Hepatic stellate cell (primary cell): ENCODE measurements around the gene SRRM4.
"Not testable (repeated sequence)": the region's sequence is repeated elsewhere in the genome, so short reads cannot be mapped to it uniquely, and the experiment has no call there.

Experiments used
- DNase-seq: peaks from one replicate; pipeline ENCODE4 v3.0.0; 2011; ENCODE audit warnings: low spot score

SRRM4 gene

DNA sequence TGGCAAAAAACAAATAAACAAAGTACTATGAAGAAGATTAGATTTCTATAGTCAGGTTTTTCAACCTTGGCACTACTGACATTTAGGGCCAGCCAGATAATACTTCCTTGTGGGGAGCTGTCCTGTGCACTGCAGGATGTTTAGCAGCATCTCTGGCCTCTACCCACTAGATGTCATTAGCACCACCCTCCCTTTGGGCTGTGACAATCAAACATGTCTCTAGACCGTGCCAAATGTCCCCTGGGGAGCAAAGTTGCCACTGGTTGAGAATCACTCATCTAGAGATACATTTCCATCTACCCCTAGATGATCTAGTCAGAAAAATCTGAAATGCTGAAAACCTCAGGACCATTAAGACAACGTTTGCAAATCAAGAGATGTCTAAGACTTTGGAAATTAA is 29.9 kb downstream of the SRRM4 start:
- DNase-seq, result no peak

DNA sequence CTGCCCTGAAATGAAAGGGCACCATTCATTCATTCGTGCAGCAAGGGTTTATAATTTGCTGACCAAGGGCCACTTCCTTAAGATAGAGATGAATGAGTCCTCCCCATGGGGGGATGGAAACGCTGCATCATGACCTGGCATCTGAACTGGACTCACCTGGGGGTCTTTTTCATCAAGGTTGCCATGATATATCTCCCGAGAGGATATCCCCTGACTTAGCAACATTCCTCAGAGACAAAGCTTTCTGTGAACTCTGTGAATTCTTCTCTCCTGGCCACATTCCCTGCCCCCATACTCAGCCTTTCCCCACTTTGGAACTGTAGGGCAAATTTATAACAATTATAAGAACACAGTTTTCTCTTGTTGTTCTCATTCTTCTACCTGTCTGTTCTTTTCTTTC is 30.8 kb downstream of the SRRM4 start:
- DNase-seq, result no peak

DNA sequence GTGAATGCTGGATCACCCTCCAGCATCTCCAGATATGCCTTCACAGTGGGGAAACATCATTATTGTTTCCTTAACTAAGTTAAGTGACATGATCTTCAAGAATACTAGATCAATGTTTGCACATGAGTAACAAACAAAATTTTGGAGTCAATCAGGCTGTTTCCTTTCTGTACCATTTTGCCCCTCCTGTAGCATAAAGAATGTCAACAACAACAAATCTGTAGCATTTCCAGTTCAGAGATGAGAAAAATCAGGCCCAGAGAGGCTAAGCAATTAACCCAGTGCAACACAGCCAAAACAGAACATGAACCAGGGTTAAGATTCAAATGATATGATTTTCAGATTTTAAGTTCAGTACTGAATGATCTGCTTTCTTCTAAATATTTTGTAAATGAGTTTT is 31.7 kb downstream of the SRRM4 start:
- no peak for DNase-seq

DNA sequence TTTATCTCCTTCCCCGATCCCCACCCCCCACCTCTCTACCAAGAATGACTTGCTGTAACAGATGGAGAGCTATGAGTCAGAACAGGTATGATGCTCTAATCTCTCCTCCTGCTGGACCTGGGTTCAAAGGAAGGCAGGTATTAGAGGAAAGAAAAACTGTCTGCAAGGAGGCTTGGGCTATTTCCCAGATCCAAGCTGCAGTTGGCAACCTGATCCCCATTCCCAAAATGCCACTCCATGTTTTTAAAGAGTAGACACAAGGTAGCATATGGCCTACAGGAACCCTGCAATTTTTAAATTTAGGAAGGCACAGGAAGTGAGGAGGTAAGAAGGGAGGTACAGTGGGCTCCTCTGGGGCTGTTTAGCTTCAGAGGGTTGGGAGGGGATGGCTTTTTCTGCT is 33.0 kb downstream of the SRRM4 start:
- no peak for DNase-seq

DNA sequence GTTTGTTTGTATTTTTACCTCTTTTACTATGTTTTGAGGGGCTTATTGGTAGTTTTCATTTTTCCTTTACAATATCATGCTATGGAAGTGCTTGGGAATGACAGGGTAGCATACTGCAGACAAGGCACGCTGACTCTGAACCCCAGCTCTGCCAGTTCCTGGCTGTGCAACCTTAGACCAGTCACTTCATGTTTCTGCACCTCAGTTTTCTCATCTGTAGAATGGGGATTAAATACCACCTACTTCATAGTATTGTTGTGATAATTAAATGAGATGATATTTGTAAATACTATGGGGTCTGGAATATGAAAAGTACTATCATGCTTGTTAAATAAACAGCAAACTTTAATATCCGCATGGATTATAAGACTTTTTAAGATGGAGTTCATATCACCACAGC is 35.4 kb downstream of the SRRM4 start:
- DNase-seq, result no peak

DNA sequence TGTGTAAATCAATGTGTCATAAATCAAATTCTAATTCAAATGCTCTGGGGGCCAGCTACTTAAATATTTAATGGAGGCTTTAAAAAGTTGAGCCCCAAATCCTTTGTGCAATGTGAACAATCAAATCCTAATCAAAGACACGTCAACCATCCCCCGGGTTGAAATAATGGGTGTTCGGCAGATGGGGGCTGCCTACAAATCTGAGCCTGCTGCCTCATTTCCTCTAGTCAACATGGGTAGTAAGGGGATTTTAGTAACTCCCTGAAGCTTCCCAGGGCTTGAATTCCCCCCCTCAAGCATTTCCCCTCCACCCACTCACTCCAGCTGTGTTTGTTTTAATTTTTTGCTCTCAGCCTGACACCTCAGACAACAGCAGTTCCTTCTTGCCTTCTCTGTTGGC is 37.8 kb downstream of the SRRM4 start:
- DNase-seq, result no peak

DNA sequence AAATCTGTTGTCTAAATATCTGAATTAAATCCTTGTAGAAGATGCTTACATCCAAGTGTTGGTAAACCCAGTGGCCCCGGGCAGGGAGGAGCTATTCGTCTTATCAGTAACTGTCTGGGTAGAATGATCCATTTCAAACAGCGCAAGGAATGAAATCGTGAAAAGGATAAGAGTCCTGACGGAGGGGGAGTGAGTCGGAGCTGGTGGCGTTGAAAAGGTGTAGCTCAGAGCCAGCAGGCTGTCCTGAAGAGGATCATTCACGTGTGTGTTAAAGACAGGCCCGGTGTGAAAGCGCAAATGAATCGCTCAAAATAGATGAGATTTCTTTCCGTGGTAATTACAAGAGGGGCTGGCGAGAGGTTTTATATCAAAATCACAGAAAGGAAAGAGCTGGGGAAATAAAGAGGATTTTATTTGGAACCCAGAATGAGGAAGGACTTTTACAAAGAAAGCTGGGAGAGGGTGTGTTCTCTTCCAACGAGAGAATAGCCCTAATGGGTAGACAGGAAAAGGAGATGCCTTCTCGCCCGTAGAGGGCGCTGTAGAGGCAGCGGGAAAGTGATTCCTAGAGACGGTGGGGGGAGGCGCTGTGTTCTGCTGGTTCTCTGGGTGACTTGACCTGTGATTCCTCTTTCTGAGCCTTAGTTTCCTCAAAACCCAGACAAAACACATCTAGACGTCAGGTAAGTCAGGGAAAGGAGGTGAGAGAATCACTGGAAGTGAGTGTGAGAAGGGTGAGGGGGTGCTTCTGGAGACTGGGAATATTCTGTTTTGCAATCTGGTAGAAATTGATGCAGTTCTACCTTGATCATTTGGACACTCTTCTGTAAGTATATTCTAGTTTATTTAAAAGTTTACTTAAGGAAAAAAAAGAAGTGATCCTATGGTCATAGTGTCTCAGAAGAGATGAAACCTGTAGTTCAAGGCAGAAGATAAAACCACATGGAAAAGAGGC is 39.3 kb downstream of the SRRM4 start:
- DNase-seq, result no peak

DNA sequence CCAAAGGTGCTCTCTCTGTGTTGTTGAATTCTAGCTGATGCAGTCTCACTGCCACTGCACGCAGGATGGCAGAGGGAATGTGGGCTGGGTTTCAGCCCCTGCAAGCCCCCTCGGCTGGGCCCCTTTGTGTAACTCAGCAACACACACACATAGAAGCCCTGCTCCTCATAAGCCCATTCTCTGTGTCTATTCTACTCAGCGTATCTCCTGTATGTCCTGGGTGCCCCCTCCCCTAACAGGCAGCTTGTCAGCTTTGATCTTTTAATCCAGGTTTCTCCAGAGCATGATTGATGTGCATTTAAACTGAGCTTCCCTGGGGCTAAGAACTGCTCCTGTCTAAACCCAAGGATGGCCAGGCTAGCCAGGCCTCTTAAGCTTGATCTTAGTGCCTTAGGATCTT is 43.0 kb downstream of the SRRM4 start:
- no peak for DNase-seq

DNA sequence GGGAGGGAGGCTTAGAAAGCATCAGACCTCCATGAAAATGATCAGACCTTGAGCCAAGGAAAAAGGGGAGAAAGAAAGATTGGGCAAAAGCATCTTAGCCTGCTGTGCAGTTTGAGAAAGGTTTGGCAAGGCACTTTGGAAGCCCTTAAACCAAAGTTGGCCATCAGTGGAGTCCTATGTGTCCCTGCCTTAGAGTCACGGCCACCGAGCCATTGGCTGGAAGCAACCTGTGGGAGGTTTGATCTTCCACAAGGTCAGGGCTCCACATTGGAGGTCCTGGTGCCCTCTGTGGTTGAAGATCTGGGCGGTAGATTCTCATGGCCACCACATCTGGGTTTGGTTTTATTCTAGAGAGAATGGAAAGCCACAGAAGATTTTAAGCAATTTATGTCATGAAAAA is 44.4 kb downstream of the SRRM4 start:
- DNase-seq, result no peak

DNA sequence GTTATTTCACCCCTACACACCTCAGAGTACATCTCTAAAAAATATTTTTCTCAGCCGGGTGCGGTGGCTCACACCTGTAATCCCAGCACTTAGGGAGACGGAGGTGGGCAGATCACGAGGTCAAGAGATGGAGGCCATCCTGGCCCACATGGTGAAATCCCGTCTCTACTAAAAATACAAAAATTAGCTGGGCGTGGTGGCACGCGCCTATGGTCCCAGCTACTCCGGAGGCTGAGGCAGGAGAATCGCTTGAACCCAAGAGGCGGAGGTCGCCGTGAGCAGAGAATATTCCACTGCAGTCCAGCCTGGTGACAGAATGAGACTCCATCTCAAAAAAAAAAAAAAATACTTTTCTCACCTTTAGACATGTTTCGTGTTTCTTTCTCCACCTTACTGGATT is 52.0 kb downstream of the SRRM4 start:
- DNase-seq, result not testable (repeated sequence)

DNA sequence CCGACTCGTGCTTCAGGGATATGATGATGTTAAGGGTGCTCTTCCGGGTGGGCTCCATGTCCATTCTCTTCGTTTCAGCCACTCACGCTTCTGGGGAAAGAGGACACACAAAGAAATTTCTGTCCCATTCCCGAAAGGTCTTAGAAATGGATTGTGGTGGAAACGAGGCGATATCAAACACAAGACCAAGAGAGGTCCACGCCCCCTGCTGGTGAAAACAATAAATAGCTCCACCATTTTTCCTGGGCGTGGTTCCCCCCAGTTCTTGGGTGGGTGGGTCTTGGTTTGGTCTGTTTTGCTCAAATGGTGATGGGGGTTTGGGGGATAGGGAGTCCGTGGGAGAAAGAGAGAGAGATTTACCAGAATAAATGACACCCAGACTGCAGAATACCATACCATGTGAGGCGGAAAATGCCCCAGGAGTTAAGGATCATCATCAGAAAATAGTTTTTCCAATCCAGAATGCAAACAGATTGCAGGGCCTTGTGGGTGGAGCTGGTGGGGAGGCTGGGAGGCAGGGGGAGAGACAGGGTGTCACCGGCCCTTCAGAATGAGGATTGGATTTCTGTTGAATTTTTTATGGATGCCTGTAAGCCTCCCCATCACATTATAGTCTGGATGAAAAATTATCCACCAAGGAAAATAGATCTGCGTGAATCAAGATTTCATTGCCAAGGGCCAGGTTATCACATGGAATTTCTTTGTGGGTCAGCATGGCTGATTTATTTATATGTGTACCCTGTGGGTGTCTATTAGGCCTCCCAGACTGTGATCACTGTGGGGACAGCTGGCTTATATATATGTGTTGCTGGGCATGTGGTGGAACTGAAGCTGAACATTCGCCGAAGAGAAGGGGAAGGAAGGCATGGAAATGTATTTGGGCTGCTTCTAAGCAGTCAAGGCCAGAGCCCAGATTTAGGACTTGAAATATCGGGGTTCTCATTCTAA is 55.8 kb downstream of the SRRM4 start:
- peak; percentile 22 for DNase-seq

DNA sequence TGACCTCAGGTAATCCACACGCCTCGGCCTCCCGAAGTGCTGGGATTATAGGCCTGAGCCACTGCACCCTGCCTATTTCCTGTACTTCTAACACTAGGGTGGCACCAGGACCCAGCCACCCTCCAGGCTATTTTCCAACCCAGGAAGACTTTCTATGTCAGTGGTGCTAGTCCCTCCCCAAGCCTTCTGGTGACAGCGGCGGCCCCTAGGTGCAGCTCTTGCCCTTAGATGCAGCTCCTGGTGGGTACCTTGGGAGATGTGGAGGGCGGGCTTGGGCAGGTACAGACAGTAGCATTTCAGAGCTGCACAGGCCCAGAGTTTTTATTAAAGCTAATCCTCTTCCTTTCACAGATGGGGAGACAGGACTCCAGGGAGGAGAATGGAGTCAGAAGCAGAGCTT is 62.8 kb downstream of the SRRM4 start:
- DNase-seq, result no peak

DNA sequence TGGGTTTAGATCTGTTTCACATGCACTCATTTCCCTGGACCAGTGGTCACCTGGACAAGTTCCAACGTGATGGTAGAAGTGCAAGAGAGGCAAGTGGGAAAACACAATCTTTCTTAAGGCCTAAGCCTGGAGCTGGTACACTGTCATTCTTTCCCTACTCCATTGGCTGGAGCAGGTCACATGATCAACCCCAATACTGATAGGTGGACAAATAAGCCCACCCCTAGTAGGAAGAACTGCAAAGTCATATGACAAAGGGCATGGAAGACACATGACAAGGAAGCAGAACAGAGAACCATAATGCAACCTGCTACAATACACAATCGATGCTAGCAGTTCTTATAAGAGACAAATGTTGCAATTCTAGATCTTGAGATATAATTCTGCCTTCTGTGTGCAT is 66.3 kb downstream of the SRRM4 start:
- no peak for DNase-seq

DNA sequence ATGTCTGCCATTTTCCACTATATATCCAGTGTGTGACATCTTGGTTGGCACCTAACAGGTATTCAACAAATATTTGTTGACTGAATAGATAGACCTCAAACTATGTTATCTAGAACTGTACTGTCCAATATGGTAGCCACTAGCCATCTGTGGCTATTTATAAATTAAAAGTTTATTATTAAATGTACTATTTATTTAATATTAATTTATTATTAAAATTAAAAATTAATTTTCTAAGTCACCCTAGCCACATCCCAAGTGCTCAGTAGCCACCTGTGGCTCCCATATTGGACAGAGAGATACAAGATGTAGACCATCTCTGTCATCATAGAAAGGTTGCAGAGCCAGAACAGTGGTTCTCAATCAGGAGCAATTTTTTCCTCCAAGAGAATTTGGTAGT is 69.3 kb downstream of the SRRM4 start:
- DNase-seq, result no peak

DNA sequence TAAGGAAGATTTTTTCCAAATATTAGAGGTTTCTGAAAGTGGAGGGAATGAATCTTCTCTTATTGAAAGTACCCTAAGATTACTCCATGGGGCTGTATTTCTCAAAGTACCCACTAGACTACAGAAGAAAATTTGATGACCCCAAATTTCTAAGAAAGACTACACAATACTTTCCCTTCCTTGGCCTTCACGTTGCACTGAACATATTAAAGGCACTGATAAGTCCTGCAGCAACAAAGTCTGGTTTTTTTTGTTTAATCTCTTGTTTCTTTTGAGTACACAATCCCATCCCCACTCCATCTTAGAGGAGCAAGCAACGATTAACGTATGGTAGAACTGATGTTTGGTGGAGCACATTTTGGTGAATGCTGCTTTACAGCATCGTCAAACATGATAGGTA is 70.1 kb downstream of the SRRM4 start:
- no peak for DNase-seq

DNA sequence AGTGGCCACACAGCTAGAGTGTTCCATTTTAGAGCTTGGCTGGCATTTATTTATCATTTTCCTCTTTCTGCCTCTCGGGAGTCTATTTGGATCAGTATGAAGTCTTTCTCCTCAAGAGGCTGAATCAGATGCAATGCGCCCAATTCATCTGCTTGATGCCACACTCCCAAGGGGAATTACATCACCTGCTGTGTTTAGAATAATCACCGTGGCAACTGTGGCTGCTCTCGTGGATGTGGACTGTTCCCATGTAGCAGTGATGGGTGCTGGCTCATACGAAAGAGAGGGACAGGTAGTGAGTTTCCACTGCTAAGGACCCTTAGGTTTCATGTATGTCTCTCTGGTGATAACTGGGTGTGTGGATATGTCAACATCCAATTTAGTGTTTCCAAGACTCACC is 70.7 kb downstream of the SRRM4 start:
- no peak for DNase-seq

DNA sequence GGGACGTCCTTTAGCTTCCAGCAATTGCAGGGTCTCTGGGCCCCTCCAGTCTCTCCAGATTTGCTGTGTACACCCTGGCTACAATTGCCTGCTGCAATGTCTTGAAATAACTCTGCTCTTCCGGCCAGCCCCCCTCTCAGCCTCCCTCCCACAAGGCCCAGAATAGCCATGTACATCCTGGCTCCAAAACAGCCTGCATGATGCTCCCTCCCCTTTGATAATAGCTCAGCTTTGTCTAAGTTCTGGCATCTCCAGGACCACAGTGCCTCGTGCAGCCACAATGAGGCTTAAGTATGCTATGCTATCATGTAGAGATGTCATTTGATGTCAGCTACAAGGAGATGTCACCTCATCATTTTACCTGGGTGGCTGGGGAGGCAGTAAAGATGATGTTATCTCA is 74.6 kb downstream of the SRRM4 start:
- no peak for DNase-seq

DNA sequence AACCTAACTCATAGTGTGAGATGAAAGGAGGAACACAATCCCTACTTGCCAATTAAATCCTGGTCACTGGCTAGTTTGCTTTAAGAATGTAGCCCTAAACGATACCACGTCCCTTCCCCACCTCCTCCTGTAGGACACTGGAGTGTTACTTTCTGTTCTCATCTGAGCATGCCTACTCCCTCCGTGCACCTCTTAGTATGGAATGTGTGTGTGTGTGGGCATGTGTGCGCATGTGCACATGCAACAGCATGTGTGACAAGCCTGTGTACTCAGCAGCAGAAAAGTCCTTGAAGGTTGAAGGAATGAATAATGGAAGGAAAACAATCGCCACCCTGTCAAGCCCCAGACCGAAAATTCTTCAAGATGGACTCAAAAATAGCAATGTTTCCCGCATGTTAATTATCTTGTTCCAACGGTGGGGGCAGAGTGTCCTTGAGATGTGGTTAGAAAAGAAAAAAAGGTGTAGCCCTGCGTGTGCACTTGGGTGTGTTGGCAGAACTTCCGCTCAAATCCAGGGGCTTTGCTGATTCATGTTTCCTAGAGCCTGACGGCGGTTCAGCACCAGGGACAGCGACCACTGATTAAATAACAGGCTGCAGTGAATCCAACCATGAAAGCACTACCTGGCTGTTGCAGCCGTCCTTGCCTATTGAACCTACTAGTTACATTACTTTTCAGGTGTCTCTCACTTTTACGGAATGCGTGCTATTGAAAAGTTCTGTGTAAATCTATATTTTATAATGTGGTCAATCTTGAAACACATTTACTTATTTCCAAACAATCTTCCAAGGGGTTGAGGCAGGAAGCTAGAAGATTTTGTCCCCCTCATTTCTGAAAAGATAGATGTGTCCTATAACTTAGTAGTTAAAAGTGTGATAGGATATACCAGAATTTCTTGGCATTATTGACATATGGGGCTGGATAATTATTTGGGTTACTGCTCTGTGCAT is 79.8 kb downstream of the SRRM4 start:
- DNase-seq, result no peak

DNA sequence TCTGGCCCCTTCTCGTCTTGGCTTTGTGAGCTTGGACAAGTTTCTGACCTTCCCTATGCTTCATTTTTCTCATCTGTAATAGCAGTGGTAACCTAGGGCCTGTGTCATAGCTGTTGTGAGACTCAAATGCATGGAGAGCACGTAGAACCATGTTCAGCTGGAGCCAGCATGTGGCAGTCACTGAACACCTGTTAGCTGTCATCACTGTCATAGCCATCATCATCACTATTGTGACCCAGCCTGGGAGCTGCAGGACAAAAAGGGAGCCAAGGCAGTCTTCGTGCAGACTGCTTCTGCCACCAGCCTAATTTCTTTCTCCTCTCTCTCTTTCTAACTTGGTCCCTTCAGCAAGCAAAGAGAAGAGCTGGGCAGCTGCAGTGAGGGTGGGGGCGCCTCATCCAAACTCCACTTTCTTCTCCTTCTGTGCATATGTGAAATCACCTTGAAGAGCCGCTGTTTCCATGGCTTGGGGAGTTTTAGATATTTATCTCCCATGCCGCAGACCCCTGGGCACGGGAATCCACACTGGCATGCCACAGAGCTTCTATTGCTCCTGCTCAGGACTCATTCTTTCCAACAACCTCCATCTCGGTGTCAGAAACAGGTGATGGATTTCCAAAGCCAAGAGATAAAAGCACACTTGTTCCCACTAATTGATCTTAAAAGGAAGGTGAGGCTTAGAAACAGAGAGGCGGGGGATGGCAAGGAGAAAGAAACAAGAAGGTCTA is 87.0 kb downstream of the SRRM4 start:
- DNase-seq, result no peak

DNA sequence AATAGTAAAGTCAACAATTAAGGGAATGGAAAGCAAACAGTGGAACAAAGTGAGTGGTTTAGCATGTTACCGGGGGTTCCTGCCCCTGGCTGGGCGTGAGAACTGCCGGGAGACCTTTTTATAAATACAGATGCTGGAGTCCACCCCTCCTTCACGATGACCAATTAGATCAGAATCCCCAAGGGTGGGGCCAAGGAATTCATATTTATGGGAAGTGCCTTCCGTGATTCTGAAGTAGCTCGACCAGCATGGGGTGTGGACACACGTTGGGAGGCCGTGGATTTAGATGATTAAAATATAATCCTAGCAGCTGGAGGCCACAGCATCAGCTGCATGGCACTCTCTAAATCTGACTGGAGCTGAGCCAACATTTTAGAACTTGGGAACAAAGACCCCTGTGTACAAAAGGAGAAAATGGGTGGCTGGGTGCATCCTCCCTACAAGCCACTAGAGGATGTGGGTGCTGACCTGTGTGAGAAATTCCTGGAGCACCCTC is 87.9 kb downstream of the SRRM4 start:
- DNase-seq, result no peak

DNA sequence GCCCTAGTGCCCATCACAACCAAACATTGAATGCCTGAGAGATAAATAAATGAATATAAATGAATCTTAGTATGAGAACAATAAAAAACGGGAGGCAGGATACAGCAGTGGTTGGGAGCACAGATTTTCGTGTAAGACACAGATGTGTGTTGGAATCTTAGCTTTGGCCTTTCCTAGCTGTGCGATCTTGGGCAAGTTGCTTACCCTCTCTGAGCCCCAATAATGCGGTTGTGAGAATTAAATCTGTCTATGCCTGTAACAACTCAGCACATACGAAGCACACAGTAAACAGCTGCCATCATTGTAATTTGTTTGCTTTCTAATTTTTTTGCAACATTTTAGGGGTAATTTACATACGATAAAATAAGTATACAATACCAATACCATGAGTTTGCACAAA is 89.8 kb downstream of the SRRM4 start:
- DNase-seq, result no peak
